Endothelial cell (in vitro differentiated cells): ENCODE data around the gene ICA1. TPM values are rescaled to one million over a fixed set of nuclear protein-coding genes. Genes with fewer than 3 reads are reported as not detected.

ENCODE experiments used
- DNase-seq: peaks from one replicate; pipeline ENCODE4 v3.0.0; 2021; ENCODE audit warnings: low spot score
- H3K27ac Mint-ChIP-seq: one replicate; pipeline ENCODE4 v1.8.0; 2021; ENCODE audit warnings: mixed read lengths, inconsistent platforms; ENCODE audit not compliant: unreplicated experiment
- H3K27me3 Mint-ChIP-seq: one replicate; pipeline ENCODE4 v1.8.0; 2021; ENCODE audit warnings: mild to moderate bottlenecking, moderate library complexity, mixed read lengths, inconsistent platforms; ENCODE audit not compliant: unreplicated experiment
- H3K36me3 Mint-ChIP-seq: one replicate; pipeline ENCODE4 v1.8.0; 2021; ENCODE audit warnings: mild to moderate bottlenecking, low read depth, mixed read lengths, inconsistent platforms; ENCODE audit not compliant: unreplicated experiment
- H3K4me1 Mint-ChIP-seq: one replicate; pipeline ENCODE4 v1.8.0; 2021; ENCODE audit warnings: mild to moderate bottlenecking, mixed read lengths, inconsistent platforms; ENCODE audit not compliant: unreplicated experiment
- H3K4me3 Mint-ChIP-seq: one replicate; pipeline ENCODE4 v1.8.0; 2021; ENCODE audit warnings: mild to moderate bottlenecking, mixed read lengths, inconsistent platforms; ENCODE audit not compliant: unreplicated experiment
- H3K9me3 Mint-ChIP-seq: one replicate; pipeline ENCODE4 v1.8.0; 2021; ENCODE audit warnings: mixed read lengths, inconsistent platforms; ENCODE audit not compliant: unreplicated experiment
- CTCF ChIP-seq: fragments of 200-600 bp; sonication (generic); IDR thresholded peaks from one replicate; pipeline ENCODE4 v1.5.0; 2021; ENCODE audit warnings: antibody characterized with exemption; ENCODE audit not compliant: unreplicated experiment
- total RNA-seq: library from RNA; stranded (reverse); fragmentation: NEBNext Ultra II Directional; extraction: Animal tissue kit (Norgen Biotek cat#: 25700); gene quantifications from one replicate; pipeline ENCODE4 v1.2.1, GENCODE V29; 2021; ENCODE audit not compliant: unreplicated experiment

ICA1 gene
- total RNA-seq, 1 donor from 2014 or later: 91.4 TPM

- DNase-seq: no peak
- Mint-ChIP-seq H3K4me1 (peaks cover 10% of the 10 kb centered on the region), H3K9me3 (no peaks in the 10 kb centered on the region), H3K4me3 (no peak overlapping the region), H3K27ac (no peak overlapping the region), H3K36me3 (peaks cover 16% of the 10 kb centered on the region), H3K27me3 (no peaks in the 10 kb centered on the region)
- no peak for TF ChIP-seq CTCF
These were observed 131.3 kb downstream of the ICA1 start for GRCh38 chr7:8130663-8131062.

GRCh38 chr7:8129318-8129659 lies 132.7 kb downstream of the ICA1 start:
- H3K27ac Mint-ChIP-seq: no peak overlapping the region
- DNase-seq: no peak
- TF ChIP-seq CTCF: no peak
- H3K9me3 Mint-ChIP-seq: no peaks in the 10 kb centered on the region
- peaks cover 23% of the 10 kb centered on the region for H3K36me3 Mint-ChIP-seq
- no peaks in the 10 kb centered on the region for H3K27me3 Mint-ChIP-seq
- H3K4me1 Mint-ChIP-seq: peaks cover 10% of the 10 kb centered on the region
- no peak overlapping the region for H3K4me3 Mint-ChIP-seq

GRCh38 chr7:8128449-8129317 lies 133.3 kb downstream of the ICA1 start:
- no peak for TF ChIP-seq CTCF
- Mint-ChIP-seq H3K4me3 (no peak overlapping the region), H3K27me3 (no peaks in the 10 kb centered on the region), H3K9me3 (no peaks in the 10 kb centered on the region), H3K36me3 (peaks cover 23% of the 10 kb centered on the region), H3K4me1 (peaks cover 10% of the 10 kb centered on the region), H3K27ac (no peak overlapping the region)
- no peak for DNase-seq

- no peak for TF ChIP-seq CTCF
- DNase-seq: no peak
- H3K4me3 Mint-ChIP-seq: no peak overlapping the region
- peaks cover 2% of the 10 kb centered on the region for H3K27me3 Mint-ChIP-seq
- no peak overlapping the region for H3K27ac Mint-ChIP-seq
- H3K4me1 Mint-ChIP-seq: peaks cover 5% of the 10 kb centered on the region
- no peaks in the 10 kb centered on the region for H3K9me3 Mint-ChIP-seq
- peaks cover 33% of the 10 kb centered on the region for H3K36me3 Mint-ChIP-seq
These were observed 135.3 kb downstream of the ICA1 start for GRCh38 chr7:8126601-8127167.
